ENCODE measurements around the gene CREB5. TPM values are rescaled to one million over a fixed set of nuclear protein-coding genes. Genes with fewer than 3 reads are reported as not detected.

The CREB5 gene
- total RNA-seq, 3 donors from 2014 or later: 17.3 to 19.7 (median 18.0) TPM

GRCh38 chr7:28802450-28802849 is 390.1 kb downstream of the CREB5 start:
- H3K27me3 ChIP-seq: no peaks in the 10 kb centered on the region
- no peaks in the 10 kb centered on the region for H3K9me3 ChIP-seq
- TF ChIP-seq CTCF (IDR thresholded peaks at IDR 0.05): no peak
- TF ChIP-seq POLR2A (IDR thresholded peaks at IDR 0.05): no peak
- TF ChIP-seq POLR2AphosphoS5 (IDR thresholded peaks at IDR 0.05): no peak
- intact Hi-C loops (cut with DNase I; ENCODE audit: low total_unique reads): no loop called here
- H3K36me3 ChIP-seq: no peaks in the 10 kb centered on the region
- H3K4me3 ChIP-seq: no peak overlapping the region
- no peak for DNase-seq (ENCODE audit: low spot score in 2 of 2)
- no peaks in the 10 kb centered on the region for H3K4me1 ChIP-seq
- H3K27ac ChIP-seq: no peak overlapping the region

GRCh38 chr7:28804157-28804556 is 391.8 kb downstream of the CREB5 start:
- Histone ChIP-seq H3K27ac (no peak overlapping the region), H3K4me3 (no peak overlapping the region), H3K4me1 (no peaks in the 10 kb centered on the region), H3K36me3 (no peaks in the 10 kb centered on the region), H3K27me3 (no peaks in the 10 kb centered on the region), H3K9me3 (no peaks in the 10 kb centered on the region)
- no peak for TF ChIP-seq POLR2AphosphoS5 (IDR thresholded peaks at IDR 0.05)
- TF ChIP-seq CTCF (IDR thresholded peaks at IDR 0.05): no peak
- no peak for TF ChIP-seq POLR2A (IDR thresholded peaks at IDR 0.05)
- intact Hi-C loops (cut with DNase I; ENCODE audit: low total_unique reads): no loop called here
- no peak for DNase-seq (ENCODE audit: low spot score in 2 of 2)

- no peak overlapping the region for H3K4me3 ChIP-seq
- no peak for DNase-seq (ENCODE audit: low spot score in 2 of 2)
- no peaks in the 10 kb centered on the region for H3K27me3 ChIP-seq
- TF ChIP-seq POLR2AphosphoS5 (IDR thresholded peaks at IDR 0.05) (no peak), POLR2A (IDR thresholded peaks at IDR 0.05) (no peak), CTCF (IDR thresholded peaks at IDR 0.05) (no peak)
- no peaks in the 10 kb centered on the region for H3K36me3 ChIP-seq
- no peaks in the 10 kb centered on the region for H3K9me3 ChIP-seq
- intact Hi-C loops (cut with DNase I; ENCODE audit: low total_unique reads): no loop called here
- H3K4me1 ChIP-seq: no peaks in the 10 kb centered on the region
- no peak overlapping the region for H3K27ac ChIP-seq
Measured at GRCh38 chr7:28804990-28805389, 392.7 kb downstream of the CREB5 start.

- H3K27ac ChIP-seq: no peak overlapping the region
- intact Hi-C loops (cut with DNase I; ENCODE audit: low total_unique reads): no loop called here
- H3K4me1 ChIP-seq: no peaks in the 10 kb centered on the region
- H3K4me3 ChIP-seq: no peak overlapping the region
- no peaks in the 10 kb centered on the region for H3K9me3 ChIP-seq
- H3K36me3 ChIP-seq: no peaks in the 10 kb centered on the region
- DNase-seq (ENCODE audit: low spot score in 2 of 2): no peak
- no peak for TF ChIP-seq POLR2A (IDR thresholded peaks at IDR 0.05)
- no peak for TF ChIP-seq POLR2AphosphoS5 (IDR thresholded peaks at IDR 0.05)
- no peak for TF ChIP-seq CTCF (IDR thresholded peaks at IDR 0.05)
- no peaks in the 10 kb centered on the region for H3K27me3 ChIP-seq
Measured at GRCh38 chr7:28806841-28807240, 394.5 kb downstream of the CREB5 start.

- Histone ChIP-seq H3K27ac (no peak overlapping the region), H3K27me3 (no peaks in the 10 kb centered on the region), H3K36me3 (no peaks in the 10 kb centered on the region), H3K4me1 (no peaks in the 10 kb centered on the region), H3K9me3 (no peaks in the 10 kb centered on the region), H3K4me3 (no peak overlapping the region)
- TF ChIP-seq CTCF (IDR thresholded peaks at IDR 0.05) (no peak), POLR2A (IDR thresholded peaks at IDR 0.05) (no peak), POLR2AphosphoS5 (IDR thresholded peaks at IDR 0.05) (no peak)
- DNase-seq (ENCODE audit: low spot score in 2 of 2): no peak
- intact Hi-C loops (cut with DNase I; ENCODE audit: low total_unique reads): no loop called here
Measured at GRCh38 chr7:28807396-28807994, 395.2 kb downstream of the CREB5 start.

Measured in breast epithelium (tissue), 4 donors.